Retinal pigment epithelial cell (primary cell): ENCODE measurements around the gene QKI.

Source experiments
- DNase-seq: peaks from one replicate; pipeline ENCODE4 v3.0.0-alpha.2; 2010; ENCODE audit warnings: low read depth
- H3K4me3 ChIP-seq: 2 replicates; pipeline ENCODE4 v1.5.1; 2011; ENCODE audit warnings: mild to moderate bottlenecking, low read length, control low read depth, moderate library complexity
- TF ChIP-seq, protein P1 (sequence below): conservative IDR thresholded peaks from 2 replicates; pipeline ENCODE4 v1.5.1; 2011; ENCODE audit warnings: low read depth, low read length, control low read depth, inconsistent platforms

QKI gene

DNA sequence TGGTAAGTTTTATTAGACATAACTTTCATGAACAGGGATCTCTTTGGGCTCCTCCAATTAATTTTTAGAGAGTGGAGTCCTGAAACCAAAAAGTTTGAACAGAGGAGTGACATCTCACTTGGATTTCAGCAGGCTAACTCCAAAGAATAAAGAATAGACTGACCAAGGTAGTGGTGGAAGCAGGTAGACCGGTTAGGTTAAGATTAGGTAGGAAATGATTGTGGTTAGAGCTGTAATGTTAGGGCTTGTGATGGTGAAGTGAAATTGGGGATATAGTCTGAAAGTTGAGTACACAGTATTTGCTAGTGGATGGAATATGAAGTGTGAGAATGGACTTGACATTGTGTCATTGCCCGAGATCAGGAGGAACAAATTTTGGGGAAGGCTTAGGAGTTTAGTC, 27.8 kb downstream of the QKI start:
- H3K4me3 ChIP-seq, result no peak overlapping the region
- no peak for DNase-seq
- TF ChIP-seq, protein P1, sequence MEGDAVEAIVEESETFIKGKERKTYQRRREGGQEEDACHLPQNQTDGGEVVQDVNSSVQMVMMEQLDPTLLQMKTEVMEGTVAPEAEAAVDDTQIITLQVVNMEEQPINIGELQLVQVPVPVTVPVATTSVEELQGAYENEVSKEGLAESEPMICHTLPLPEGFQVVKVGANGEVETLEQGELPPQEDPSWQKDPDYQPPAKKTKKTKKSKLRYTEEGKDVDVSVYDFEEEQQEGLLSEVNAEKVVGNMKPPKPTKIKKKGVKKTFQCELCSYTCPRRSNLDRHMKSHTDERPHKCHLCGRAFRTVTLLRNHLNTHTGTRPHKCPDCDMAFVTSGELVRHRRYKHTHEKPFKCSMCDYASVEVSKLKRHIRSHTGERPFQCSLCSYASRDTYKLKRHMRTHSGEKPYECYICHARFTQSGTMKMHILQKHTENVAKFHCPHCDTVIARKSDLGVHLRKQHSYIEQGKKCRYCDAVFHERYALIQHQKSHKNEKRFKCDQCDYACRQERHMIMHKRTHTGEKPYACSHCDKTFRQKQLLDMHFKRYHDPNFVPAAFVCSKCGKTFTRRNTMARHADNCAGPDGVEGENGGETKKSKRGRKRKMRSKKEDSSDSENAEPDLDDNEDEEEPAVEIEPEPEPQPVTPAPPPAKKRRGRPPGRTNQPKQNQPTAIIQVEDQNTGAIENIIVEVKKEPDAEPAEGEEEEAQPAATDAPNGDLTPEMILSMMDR, result no peak

DNA sequence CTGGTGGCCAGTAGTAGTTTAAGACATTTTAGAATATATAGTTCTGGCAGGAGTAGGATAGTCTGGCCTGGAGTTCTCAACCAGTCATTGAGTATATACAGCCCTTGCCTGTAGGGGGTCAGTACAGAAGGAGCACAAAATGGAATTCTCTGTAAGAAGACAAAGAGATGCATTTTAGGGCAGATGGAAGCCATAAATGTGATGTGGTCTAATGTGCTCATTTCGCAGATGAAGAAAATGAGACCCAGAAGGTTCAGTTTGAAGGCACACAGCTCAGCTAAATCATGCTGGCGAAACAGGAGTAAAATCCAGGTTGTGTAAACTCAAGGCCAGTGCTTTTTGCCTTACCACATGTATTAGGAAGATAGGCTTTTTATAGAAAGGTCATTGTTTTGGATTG, 29.6 kb downstream of the QKI start:
- no peak for DNase-seq
- H3K4me3 ChIP-seq, result no peak overlapping the region
- TF ChIP-seq, protein P1, result no peak

DNA sequence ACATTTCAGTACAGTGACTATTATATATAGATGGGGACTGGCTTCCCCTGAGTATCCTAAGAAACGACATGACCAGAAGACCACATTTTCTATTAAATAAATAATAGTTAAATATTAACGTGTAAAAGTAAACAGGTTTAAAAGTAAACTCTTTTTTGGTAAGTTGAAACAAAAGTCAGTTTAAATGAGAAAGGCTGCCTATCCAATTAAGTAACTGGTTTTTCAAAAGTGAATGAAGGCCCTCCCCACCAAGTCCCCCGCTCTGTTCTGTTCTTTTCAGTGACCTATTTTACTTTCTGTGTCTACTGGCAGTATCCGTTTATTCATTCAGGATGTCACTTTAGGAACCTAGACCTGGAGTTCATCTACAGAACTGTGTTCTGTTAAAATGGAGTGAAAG, 32.0 kb downstream of the QKI start:
- no peak for DNase-seq
- H3K4me3 ChIP-seq, result no peak overlapping the region
- TF ChIP-seq, protein P1, result no peak

DNA sequence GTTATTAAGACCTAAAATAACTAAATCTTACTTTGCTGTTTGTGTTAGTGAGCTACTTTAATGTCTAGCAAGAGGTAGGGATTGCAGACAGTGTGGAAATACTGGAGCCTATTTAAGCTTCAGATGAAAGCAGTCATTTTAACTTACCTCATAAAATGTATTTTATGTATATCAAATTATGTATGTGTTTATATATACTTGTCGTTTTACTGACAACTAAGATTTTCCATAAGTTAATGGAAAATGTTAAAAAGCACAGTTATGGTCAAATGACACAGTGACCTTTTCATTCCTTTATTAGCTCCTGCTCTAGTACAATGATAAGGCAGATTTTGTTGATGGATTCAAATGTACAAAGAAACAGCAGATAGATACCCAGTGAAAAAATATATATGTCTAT, 34.6 kb downstream of the QKI start:
- DNase-seq, result no peak
- H3K4me3 ChIP-seq, result no peak overlapping the region
- TF ChIP-seq, protein P1, result no peak

DNA sequence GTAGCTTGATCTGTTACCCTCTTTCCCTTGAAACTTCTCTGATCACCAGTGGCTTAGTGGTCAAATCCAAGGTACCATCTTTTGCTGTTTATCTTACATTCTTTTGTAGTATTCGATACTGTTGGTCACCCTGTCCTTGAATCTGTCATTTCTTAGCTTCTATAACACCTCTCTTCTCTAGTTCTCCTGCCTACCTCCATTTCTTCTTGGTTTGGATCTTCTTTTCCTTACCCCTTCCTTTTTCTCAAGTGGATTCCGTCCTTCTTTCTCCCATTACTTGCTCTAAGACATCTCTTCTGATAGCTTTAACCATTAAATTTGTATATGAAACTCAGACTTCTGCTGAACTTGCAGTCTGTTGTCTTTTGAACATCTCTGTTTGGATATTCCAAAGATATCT, 39.9 kb downstream of the QKI start:
- TF ChIP-seq, protein P1, result no peak
- DNase-seq, result no peak
- H3K4me3 ChIP-seq, result no peak overlapping the region

DNA sequence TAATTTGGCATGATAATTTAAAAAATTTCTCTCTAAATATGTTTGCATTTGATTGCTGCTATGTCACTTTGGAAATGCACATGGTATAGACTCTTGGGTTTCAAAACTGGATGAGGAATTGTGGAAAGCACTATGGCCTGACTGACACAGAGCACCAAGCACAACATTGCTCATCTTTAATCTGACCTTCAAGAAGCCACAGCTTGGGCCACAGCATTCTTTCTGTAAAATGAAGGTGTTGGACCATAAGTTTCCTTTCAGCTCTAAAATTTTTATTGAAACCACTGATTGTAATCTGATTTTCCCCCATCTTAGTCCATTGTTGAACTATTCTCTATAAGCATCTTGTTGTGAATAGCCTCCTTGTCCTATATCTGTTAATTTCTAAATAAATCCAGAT, 41.0 kb downstream of the QKI start:
- TF ChIP-seq, protein P1, result no peak
- no peak overlapping the region for H3K4me3 ChIP-seq
- no peak for DNase-seq

DNA sequence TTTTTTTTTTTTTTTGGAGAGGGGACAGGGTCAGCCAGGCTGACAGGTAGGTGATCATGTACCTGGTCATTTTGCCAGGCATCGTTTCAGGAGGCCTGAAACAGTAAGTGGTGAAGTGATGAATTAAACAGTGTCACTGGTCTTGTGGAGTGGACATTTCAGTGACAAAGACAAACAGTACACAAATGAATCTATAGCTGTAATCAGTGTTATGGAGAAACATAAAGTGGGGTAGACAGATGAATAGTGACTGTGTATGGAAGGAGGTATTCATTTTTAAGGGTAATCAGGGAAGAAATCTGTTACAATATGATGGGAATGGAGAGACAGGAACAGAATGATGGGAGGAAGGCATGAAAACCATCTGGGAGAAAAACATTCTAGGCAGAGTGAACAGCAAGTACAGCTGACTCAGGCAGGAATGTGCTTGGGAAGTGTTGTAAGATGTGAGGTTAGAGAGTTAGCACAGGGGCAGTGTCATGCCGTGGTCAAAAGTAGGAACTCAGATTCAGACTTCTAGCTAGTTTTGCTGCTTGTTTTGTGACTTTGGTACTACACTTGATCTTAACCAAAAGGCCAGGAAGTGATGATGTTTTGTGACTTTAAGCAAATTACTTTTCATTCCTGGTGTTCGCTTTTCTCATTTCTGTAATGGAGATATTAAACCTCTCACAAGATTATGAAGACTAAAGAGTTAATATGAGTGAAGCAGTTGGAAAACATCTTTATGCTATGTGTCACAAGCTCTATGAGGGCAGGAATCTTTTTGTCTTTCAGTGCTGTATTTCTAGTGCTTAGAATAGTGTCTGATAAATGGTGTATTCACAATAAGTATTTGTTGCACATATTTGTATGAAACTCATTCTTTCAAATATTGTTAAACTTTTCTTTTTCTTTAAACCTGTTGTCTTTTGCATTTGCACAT, 43.4 kb downstream of the QKI start:
- DNase-seq, result peak; percentile 54

More for the DNA sequence above, 43.4 kb downstream of the QKI start:
- TF ChIP-seq, protein P1, result no peak
- H3K4me3 ChIP-seq, result no peak overlapping the region
